Measurements from ENCODE around the gene CBFA2T3.

The CBFA2T3 gene

GRCh38 chr16:88851616-88852015 lies 125.4 kb downstream of the CBFA2T3 start:
- H3K4me3 ChIP-seq (ENCODE audit: low read depth, low read length), result no peak overlapping the region
- DNase-seq (ENCODE audit: low read depth), result no peak
- TF ChIP-seq CTCF (IDR thresholded peaks at IDR 0.05; ENCODE audit: control insufficient read depth, extremely low read depth, insufficient read depth), result no peak

- TF ChIP-seq CTCF (IDR thresholded peaks at IDR 0.05; ENCODE audit: control insufficient read depth, extremely low read depth, insufficient read depth), result no peak
- no peak overlapping the region for H3K4me3 ChIP-seq (ENCODE audit: low read depth, low read length)
- no peak for DNase-seq (ENCODE audit: low read depth)
Observed at GRCh38 chr16:88850531-88851199, 126.3 kb downstream of the CBFA2T3 start.

- no peak for DNase-seq (ENCODE audit: low read depth)
- no peak for TF ChIP-seq CTCF (IDR thresholded peaks at IDR 0.05; ENCODE audit: control insufficient read depth, extremely low read depth, insufficient read depth)
- H3K4me3 ChIP-seq (ENCODE audit: low read depth, low read length), result no peak overlapping the region
Observed at GRCh38 chr16:88848557-88848956, 128.4 kb downstream of the CBFA2T3 start.

GRCh38 chr16:88847654-88848053 lies 129.4 kb downstream of the CBFA2T3 start:
- no peak for TF ChIP-seq CTCF (IDR thresholded peaks at IDR 0.05; ENCODE audit: control insufficient read depth, extremely low read depth, insufficient read depth)
- DNase-seq (ENCODE audit: low read depth), result no peak
- no peak overlapping the region for H3K4me3 ChIP-seq (ENCODE audit: low read depth, low read length)

- DNase-seq (ENCODE audit: low read depth), result no peak
- no peak for TF ChIP-seq CTCF (IDR thresholded peaks at IDR 0.05; ENCODE audit: control insufficient read depth, extremely low read depth, insufficient read depth)
- H3K4me3 ChIP-seq (ENCODE audit: low read depth, low read length), result no peak overlapping the region
Observed at GRCh38 chr16:88846088-88846487, 130.9 kb downstream of the CBFA2T3 start.

GRCh38 chr16:88844419-88845036 lies 132.5 kb downstream of the CBFA2T3 start:
- DNase-seq (ENCODE audit: low read depth), result no peak
- peak; percentile 56 for TF ChIP-seq CTCF (IDR thresholded peaks at IDR 0.05; ENCODE audit: control insufficient read depth, extremely low read depth, insufficient read depth)
- no peak overlapping the region for H3K4me3 ChIP-seq (ENCODE audit: low read depth, low read length)

- H3K4me3 ChIP-seq (ENCODE audit: low read depth, low read length), result no peak overlapping the region
- no peak for TF ChIP-seq CTCF (IDR thresholded peaks at IDR 0.05; ENCODE audit: control insufficient read depth, extremely low read depth, insufficient read depth)
Observed at GRCh38 chr16:88843256-88843655, 133.8 kb downstream of the CBFA2T3 start.

More at GRCh38 chr16:88843256-88843655, 133.8 kb downstream of the CBFA2T3 start:
- no peak for DNase-seq (ENCODE audit: low read depth)

Data from LNCaP clone FGC (cell line).